Transverse colon (tissue), 4 donors: ENCODE data around the gene OLFML2B.

Experiments used
- CTCF ChIP-seq, 5 experiments: fragments of 200-600 bp in 3 of 5; fragments of 450-650 bp in 2 of 5; sonication (generic) in 3 of 5; IDR thresholded peaks; 1 replicate in 2 of 5; 2 replicates in 3 of 5; pipeline ENCODE4 v1.5.1; 2016 to 2017; ENCODE audit warnings: antibody characterized with exemption in 5 of 5, inconsistent platforms in 3 of 5, mild to moderate bottlenecking in 2 of 5, moderate library complexity in 1 of 5
- EP300 ChIP-seq: sonication (generic); formaldehyde crosslinking; IDR thresholded peaks from one replicate; pipeline ENCODE4 v1.6.1; 2017; ENCODE audit warnings: antibody characterized with exemption, low read depth
- POLR2A ChIP-seq: fragments of 450-650 bp; IDR thresholded peaks from one replicate; pipeline ENCODE4 v1.6.1; 2016; ENCODE audit warnings: antibody characterized with exemption, mild to moderate bottlenecking, moderate library complexity
- POLR2AphosphoS5 ChIP-seq, 3 donors: sonication (generic); formaldehyde crosslinking; IDR thresholded peaks; one replicate each; pipeline ENCODE4 v1.6.1; 2016; ENCODE audit warnings: antibody characterized with exemption in 3 of 3

GRCh38 chr1:162072740-162073139 lies 49.1 kb upstream of the OLFML2B start:
- TF ChIP-seq CTCF (IDR thresholded peaks at IDR 0.05) (no peak), POLR2A (no peak), POLR2AphosphoS5 (IDR thresholded peaks at IDR 0.05) (no peak), EP300 (no peak)
